Breast epithelium (tissue), 3 donors: ENCODE data around the gene TMEFF2.

Experiments
- CTCF ChIP-seq, 3 donors: fragments of 450-650 bp; IDR thresholded peaks; one replicate each; pipeline ENCODE4 v1.5.1; 2016 to 2017; ENCODE audit warnings: antibody characterized with exemption in 3 of 3, mild to moderate bottlenecking in 3 of 3, moderate library complexity in 3 of 3
- POLR2AphosphoS5 ChIP-seq, 3 donors: sonication (generic); formaldehyde crosslinking; IDR thresholded peaks; one replicate each; pipeline ENCODE4 v1.6.1; 2017; ENCODE audit warnings: antibody characterized with exemption in 3 of 3

- no peak for TF ChIP-seq POLR2AphosphoS5 (IDR thresholded peaks at IDR 0.05)
- TF ChIP-seq CTCF (IDR thresholded peaks at IDR 0.05), result peak; percentile 76 to 97 (median 84)
Observed at GRCh38 chr2:192162392-192163042, 32.2 kb downstream of the TMEFF2 start.
